K562 (cell line): ENCODE measurements around the gene PACSIN3. TPM values are rescaled to one million over a fixed set of nuclear protein-coding genes. Genes with fewer than 3 reads are reported as not detected.

Source experiments
- ATAC-seq: fragments of 200-7000 bp; cut with Tn5 transposase; 3 replicates; pipeline ENCODE4 v1.9.1; 2020; ENCODE audit warnings: moderate library complexity
- BruUV-seq: library from RNA; stranded (reverse); fragments of 400-500 nt; replicated peaks from 2 replicates; lab custom pipeline; 2021; lab: Mats Ljungman, UMichigan
- CTCF ChIA-PET: fragments of 300-600 bp; formaldehyde crosslinking; extraction: SDS; loops from one replicate; lab custom pipeline; 2021; ENCODE audit warnings: low intra/inter-chr PET ratio; lab: Yijun Ruan, JAX
- POLR2A ChIA-PET: fragments of 300-600, 350-650 bp; sonication (Branson Sonifier 250); formaldehyde crosslinking; extraction: SDS; loops from one replicate; lab custom pipeline; 2021; ENCODE audit warnings: antibody characterized with exemption, inconsistent platforms; lab: Yijun Ruan, JAX
- DNase-seq, 4 experiments: peaks; one replicate each; pipeline versions ENCODE4 v3.0.0 to v3.0.0-alpha.2; 2011 to 2018; ENCODE audit warnings: low spot score in 3 of 4, mixed read lengths in 3 of 4; ENCODE audit errors: extremely low read depth in 1 of 4
- FAIRE-seq: peaks from 2 replicates; lab custom pipeline; 2011; peaks lifted over from hg19 to GRCh38; lab: Jason Lieb, UNC
- H2AFZ ChIP-seq: 2 replicates; pipeline ENCODE4 v1.6.0; 2011; ENCODE audit warnings: low read depth, low read length, control low read depth, inconsistent platforms
- H3K27ac ChIP-seq: fragments of 200-600 bp; 3 replicates; pipeline ENCODE4 v1.8.0; 2011; ENCODE audit warnings: low read depth, mild to moderate bottlenecking, control low read depth, inconsistent platforms, low read length, moderate library complexity, mixed read lengths; ENCODE audit errors: extremely low read depth
- H3K27me3 ChIP-seq, 2 experiments: fragments of 300-600 bp in 1 of 2; 2 replicates in 1 of 2; 3 replicates in 1 of 2; pipeline versions ENCODE4 v1.6.0 to v1.8.0; 2011; ENCODE audit warnings: inconsistent platforms in 2 of 2, low read length in 2 of 2, mild to moderate bottlenecking in 1 of 2, mixed read lengths in 1 of 2, moderate library complexity in 1 of 2; ENCODE audit not compliant: control insufficient read depth in 2 of 2, insufficient read depth in 2 of 2
- H3K36me3 ChIP-seq: fragments of 300-600 bp; 3 replicates; pipeline ENCODE4 v1.8.0; 2011; ENCODE audit warnings: mild to moderate bottlenecking, low read length, inconsistent platforms; ENCODE audit not compliant: control insufficient read depth, insufficient read depth
- H3K4me1 ChIP-seq, 2 experiments: fragments of 200-600 bp in 1 of 2; replicated peaks in 1 of 2; 2 replicates in 1 of 2; 3 replicates in 1 of 2; pipeline versions ENCODE4 v1.5.1 to v1.8.0; 2011; ENCODE audit warnings: inconsistent platforms in 2 of 2, low read length in 2 of 2, mild to moderate bottlenecking in 1 of 2, mixed read lengths in 1 of 2, moderate library complexity in 1 of 2; ENCODE audit not compliant: control insufficient read depth in 2 of 2, insufficient read depth in 2 of 2
- H3K4me2 ChIP-seq: 2 replicates; pipeline ENCODE4 v1.6.1; 2011; ENCODE audit warnings: low read length, control low read depth, inconsistent platforms, mixed read lengths; ENCODE audit not compliant: insufficient read depth
- H3K4me3 ChIP-seq: fragments of 200-600 bp; sonication (generic), shearing (Covaris generic); 2 replicates; pipeline ENCODE4 v1.5.1; 2016; ENCODE audit warnings: control low read depth, inconsistent platforms
- H3K79me2 ChIP-seq: fragments of 200-600 bp; 3 replicates; pipeline ENCODE4 v1.8.0; 2011; ENCODE audit warnings: low read length, inconsistent platforms; ENCODE audit not compliant: control insufficient read depth, insufficient read depth
- H3K9ac ChIP-seq, 2 experiments: 2 replicates each; pipeline versions ENCODE4 v1.6.0 to v1.6.1; 2011; ENCODE audit warnings: low read depth in 2 of 2, low read length in 2 of 2, control low read depth in 1 of 2, inconsistent platforms in 1 of 2, mild to moderate bottlenecking in 1 of 2, mixed read lengths in 1 of 2; ENCODE audit not compliant: insufficient read depth in 1 of 2
- H3K9me1 ChIP-seq: one replicate; pipeline ENCODE4 v1.6.0; 2011; ENCODE audit warnings: inconsistent platforms, mild to moderate bottlenecking, low read length, moderate library complexity; ENCODE audit not compliant: control insufficient read depth, insufficient read depth
- H3K9me3 ChIP-seq: replicated peaks from 2 replicates; pipeline ENCODE4 v1.5.1; 2011; ENCODE audit warnings: low read depth, low read length, inconsistent platforms; ENCODE audit not compliant: control insufficient read depth, insufficient read depth
- H4K20me1 ChIP-seq: replicated peaks from 2 replicates; pipeline ENCODE4 v1.6.1; 2011; ENCODE audit warnings: low read length, inconsistent platforms, mixed read lengths; ENCODE audit not compliant: control insufficient read depth, insufficient read depth
- ELF4 ChIP-seq: fragments of 450-650 bp; formaldehyde crosslinking; IDR thresholded peaks from 2 replicates; pipeline ENCODE4 v1.4.0; 2022; ENCODE audit warnings: missing genetic modification characterization
- EP300 ChIP-seq: IDR thresholded peaks from 2 replicates; pipeline ENCODE4 v1.6.1; 2012; ENCODE audit warnings: low read length, improper control_type of control experiment
- ESRRB ChIP-seq: fragments of 250-450 bp; sonication (Bioruptor Pico); IDR thresholded peaks from 2 replicates; pipeline ENCODE4 v1.5.0; 2020; ENCODE audit warnings: mild to moderate bottlenecking, moderate library complexity, borderline replicate concordance
- HDAC8 ChIP-seq: fragments of 450-650 bp; IDR thresholded peaks from 2 replicates; pipeline ENCODE4 v1.6.1; 2016; ENCODE audit warnings: mild to moderate bottlenecking, missing genetic modification characterization, moderate library complexity, missing compliant biosample characterization
- NCOA4 ChIP-seq: fragments of 450-650 bp; IDR thresholded peaks from 2 replicates; pipeline ENCODE4 v1.6.1; 2018; ENCODE audit warnings: mild to moderate bottlenecking; ENCODE audit not compliant: partially characterized antibody
- NFIC ChIP-seq: fragments of 450-650 bp; IDR thresholded peaks from 2 replicates; pipeline ENCODE4 v1.6.1; 2017; ENCODE audit warnings: mild to moderate bottlenecking, inconsistent platforms
- POU5F1 ChIP-seq: fragments of 150-350 bp; IDR thresholded peaks from 2 replicates; pipeline ENCODE4 v1.6.1; 2014; ENCODE audit warnings: borderline replicate concordance, low read length, low read depth, mild to moderate bottlenecking; ENCODE audit not compliant: partially characterized antibody
- RUNX1 ChIP-seq: sonication (generic); IDR thresholded peaks from 2 replicates; pipeline ENCODE4 v1.6.1; 2016; ENCODE audit warnings: antibody characterized with exemption, low read depth
- SOX6 ChIP-seq: fragments of 450-650 bp; IDR thresholded peaks from 2 replicates; pipeline ENCODE4 v1.6.1; 2014; ENCODE audit warnings: mild to moderate bottlenecking
- ZC3H8 ChIP-seq: fragments of 450-650 bp; IDR thresholded peaks from 2 replicates; pipeline ENCODE4 v1.6.1; 2017
- ZNF561 ChIP-seq: fragments of 450-650 bp; formaldehyde crosslinking; conservative IDR thresholded peaks from 2 replicates; pipeline ENCODE4 v1.4.0; 2020; ENCODE audit warnings: mild to moderate bottlenecking, moderate library complexity
- WGBS: fragments of 100-300 bp; shearing (Covaris generic); methylation state at CpG from one replicate; pipeline ENCODE4 v1.1.6; 2016; ENCODE audit warnings: low coverage, mixed read lengths; ENCODE audit not compliant: insufficient coverage; ENCODE audit errors: missing lambda C conversion rate; 5-methylcytosine and 5-hydroxymethylcytosine counted together
- in situ Hi-C: fragments of 300-500 bp; cut with MboI; formaldehyde crosslinking; loops from 4 replicates; pipeline ENCODE4 v1.15.0; 2018; ENCODE audit warnings: inconsistent platforms, mixed read lengths
- intact Hi-C: fragments of 100-400 bp; cut with micrococcal nuclease; formaldehyde crosslinking; loops from 2 replicates; pipeline ENCODE4 v1.14.2; 2022
- polyA plus RNA-seq, 8 experiments: library from polyadenylated mRNA; depleted of rRNA in 4 of 8; stranded (reverse) in 5 of 8; unstranded in 3 of 8; fragments of >200 nt; fragmentation: Nextera tagmentation in 2 of 8; fragmentation: Illumina TruSeq in 1 of 8; extraction: Ambion mirVana in 2 of 8; extraction: Trizol in 1 of 8; gene quantifications; 2 replicates each; pipeline versions ENCODE4 v1.2.1 to v1.2.3, GENCODE V29; 2011 to 2014; ENCODE audit warnings: inconsistent platforms in 1 of 8, missing spikeins in 1 of 8
- total RNA-seq, 7 experiments: library from RNA; depleted of rRNA in 6 of 7; stranded (reverse); fragments of >200 nt in 6 of 7; fragmentation: Illumina TruSeq in 2 of 7; extraction: Trizol in 2 of 7; gene quantifications; 2 replicates each; pipeline versions ENCODE4 v1.2.1 to v1.2.3, GENCODE V29; 2011 to 2021; ENCODE audit warnings: low replicate concordance in 1 of 7
- TF ChIP-seq, protein P1 (sequence below): fragments of 450-650 bp; IDR thresholded peaks from 2 replicates; pipeline ENCODE4 v1.6.1; 2014; ENCODE audit warnings: low read depth, mild to moderate bottlenecking, moderate library complexity, borderline replicate concordance

PACSIN3 gene
- total and polyA plus RNA-seq, 9 of the 15 experiments (the other 6 are each of a cell fraction or from before 2014, with no cell fraction given), result 0.13 to 18.1 (median 7.1) TPM

DNA sequence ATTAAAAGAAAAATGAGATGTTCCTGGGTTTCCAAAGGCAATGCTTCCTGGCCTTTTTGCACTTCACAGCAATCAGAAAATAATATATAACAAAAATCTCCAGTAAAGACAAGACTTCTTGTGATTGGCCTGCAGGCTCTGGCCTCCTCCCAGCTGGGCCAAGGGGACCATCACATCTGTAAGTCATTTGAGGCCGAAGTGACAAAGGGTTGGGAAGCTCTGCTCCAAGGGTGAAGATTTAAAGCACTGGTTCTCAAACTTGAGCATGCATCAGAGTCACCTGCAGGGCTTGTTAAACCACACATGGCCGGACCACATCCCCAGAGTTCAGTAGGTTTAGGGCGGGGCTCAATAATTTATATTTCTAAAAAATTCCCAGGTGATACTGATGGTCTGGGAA is 41.7 kb downstream of the PACSIN3 start:
- no peaks in the 10 kb centered on the region for H3K9me1 ChIP-seq
- no peaks in the 10 kb centered on the region for H3K27me3 ChIP-seq
- no peak overlapping the region for H2AFZ ChIP-seq
- H3K4me3 ChIP-seq, result no peak overlapping the region
- intact Hi-C loops (no loop called here), in situ Hi-C loops (no loop called here)
- H3K4me1 ChIP-seq, result no peaks in the 10 kb centered on the region; a peak in 1 of 5 replicates
- ChIA-PET CTCF (interaction anchor here (0.5 kb wide), 1 partner anchor 113 kb away, joined by 4 read pairs; no protein-coding TSS in a partner anchor), POLR2A (interaction anchor here (0.9 kb wide), 3 partner anchors 8 to 30 kb away, joined by 3 read pairs; no protein-coding TSS in a partner anchor)
- no TSS peak for BruUV-seq
- TF ChIP-seq POU5F1, result no peak
- no peak for TF ChIP-seq NFIC
- no peak for TF ChIP-seq ESRRB
- TF ChIP-seq, protein P1, sequence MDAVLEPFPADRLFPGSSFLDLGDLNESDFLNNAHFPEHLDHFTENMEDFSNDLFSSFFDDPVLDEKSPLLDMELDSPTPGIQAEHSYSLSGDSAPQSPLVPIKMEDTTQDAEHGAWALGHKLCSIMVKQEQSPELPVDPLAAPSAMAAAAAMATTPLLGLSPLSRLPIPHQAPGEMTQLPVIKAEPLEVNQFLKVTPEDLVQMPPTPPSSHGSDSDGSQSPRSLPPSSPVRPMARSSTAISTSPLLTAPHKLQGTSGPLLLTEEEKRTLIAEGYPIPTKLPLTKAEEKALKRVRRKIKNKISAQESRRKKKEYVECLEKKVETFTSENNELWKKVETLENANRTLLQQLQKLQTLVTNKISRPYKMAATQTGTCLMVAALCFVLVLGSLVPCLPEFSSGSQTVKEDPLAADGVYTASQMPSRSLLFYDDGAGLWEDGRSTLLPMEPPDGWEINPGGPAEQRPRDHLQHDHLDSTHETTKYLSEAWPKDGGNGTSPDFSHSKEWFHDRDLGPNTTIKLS, result no peak
- TF ChIP-seq NCOA4, result no peak
- TF ChIP-seq SOX6, result no peak
- no peak for TF ChIP-seq EP300
- no peak for TF ChIP-seq ELF4
- no peak for TF ChIP-seq RUNX1
- no peak for TF ChIP-seq HDAC8 (tag)
- no peak for TF ChIP-seq ZC3H8
- TF ChIP-seq ZNF561 (CRISPR knock-in tag), result no peak
- H3K9ac ChIP-seq, result no peak overlapping the region
- no peak for DNase-seq
- H3K4me2 ChIP-seq, result no peak overlapping the region
- H3K9me3 ChIP-seq, result no peaks in the 10 kb centered on the region
- no peaks in the 10 kb centered on the region for H3K36me3 ChIP-seq
- ATAC-seq, result no peak
- no peak for FAIRE-seq
- no peaks in the 10 kb centered on the region for H4K20me1 ChIP-seq
- H3K27ac ChIP-seq, result no peak overlapping the region
- WGBS, result 47% methylated on average over 3 of the region's 3 CpGs
- H3K79me2 ChIP-seq, result no peaks in the 10 kb centered on the region
